Astrocyte (in vitro differentiated cells and primary cell): ENCODE measurements around the gene FILIP1L. TPM values are rescaled to one million over a fixed set of nuclear protein-coding genes. Genes with fewer than 3 reads are reported as not detected.

Experiments
- DNase-seq: peaks from one replicate; pipeline ENCODE4 v3.0.0-alpha.2; 2010; ENCODE audit warnings: low read depth
- FAIRE-seq: peaks from 2 replicates; lab custom pipeline; 2011; peaks lifted over from hg19 to GRCh38; lab: Jason Lieb, UNC
- H2AFZ ChIP-seq: 2 replicates; pipeline ENCODE4 v1.6.0; 2012; ENCODE audit warnings: low read depth, low read length, inconsistent platforms
- H3K27ac ChIP-seq: 2 replicates; pipeline ENCODE4 v1.5.1; 2011; ENCODE audit warnings: low read depth, low read length, inconsistent platforms
- H3K27me3 ChIP-seq: 2 replicates; pipeline ENCODE4 v1.6.0; 2011; ENCODE audit warnings: low read length, inconsistent platforms; ENCODE audit not compliant: insufficient read depth
- H3K36me3 ChIP-seq: 2 replicates; pipeline ENCODE4 v1.5.1; 2011; ENCODE audit warnings: low read length, inconsistent platforms; ENCODE audit not compliant: insufficient read depth
- H3K4me1 ChIP-seq: 2 replicates; pipeline ENCODE4 v1.5.1; 2011; ENCODE audit warnings: low read length, inconsistent platforms; ENCODE audit not compliant: insufficient read depth
- H3K4me2 ChIP-seq: 2 replicates; pipeline ENCODE4 v1.6.0; 2012; ENCODE audit warnings: low read length, inconsistent platforms
- H3K4me3 ChIP-seq: 2 replicates; pipeline ENCODE4 v1.5.1; 2011; ENCODE audit warnings: low read depth, mild to moderate bottlenecking, low read length, inconsistent platforms; ENCODE audit not compliant: insufficient read depth
- H3K79me2 ChIP-seq: 2 replicates; pipeline ENCODE4 v1.6.0; 2012; ENCODE audit warnings: mild to moderate bottlenecking, low read length, inconsistent platforms; ENCODE audit not compliant: insufficient read depth
- H3K9ac ChIP-seq: 2 replicates; pipeline ENCODE4 v1.6.0; 2012; ENCODE audit warnings: mild to moderate bottlenecking, low read length, inconsistent platforms
- H3K9me3 ChIP-seq: 2 replicates; pipeline ENCODE4 v1.5.1; 2012; ENCODE audit warnings: low read depth, mild to moderate bottlenecking, low read length, inconsistent platforms; ENCODE audit not compliant: insufficient read depth
- H4K20me1 ChIP-seq: 2 replicates; pipeline ENCODE4 v1.6.0; 2012; ENCODE audit warnings: low read length, inconsistent platforms; ENCODE audit not compliant: insufficient read depth
- H3K27ac Mint-ChIP-seq: one replicate; pipeline ENCODE4 v1.8.0; 2021; ENCODE audit warnings: mild to moderate bottlenecking, mixed read lengths; ENCODE audit not compliant: unreplicated experiment
- H3K27me3 Mint-ChIP-seq: one replicate; pipeline ENCODE4 v1.8.0; 2021; ENCODE audit warnings: low read depth, mixed read lengths; ENCODE audit not compliant: unreplicated experiment
- H3K36me3 Mint-ChIP-seq: one replicate; pipeline ENCODE4 v1.8.0; 2021; ENCODE audit warnings: low read depth, mixed read lengths; ENCODE audit not compliant: unreplicated experiment
- H3K4me1 Mint-ChIP-seq: one replicate; pipeline ENCODE4 v1.8.0; 2021; ENCODE audit warnings: low read depth, mixed read lengths; ENCODE audit not compliant: unreplicated experiment
- H3K4me3 Mint-ChIP-seq: one replicate; pipeline ENCODE4 v1.8.0; 2021; ENCODE audit warnings: mild to moderate bottlenecking, moderate library complexity, mixed read lengths; ENCODE audit not compliant: unreplicated experiment
- H3K9me3 Mint-ChIP-seq: one replicate; pipeline ENCODE4 v1.8.0; 2021; ENCODE audit warnings: mild to moderate bottlenecking, mixed read lengths; ENCODE audit not compliant: unreplicated experiment
- EZH2 ChIP-seq: IDR thresholded peaks from 2 replicates; pipeline ENCODE4 v1.6.1; 2012; ENCODE audit warnings: mild to moderate bottlenecking, low read length, inconsistent platforms; ENCODE audit not compliant: insufficient read depth
- total RNA-seq: library from RNA; stranded (reverse); gene quantifications from 2 replicates; pipeline ENCODE4 v1.2.1, GENCODE V29; 2021
- TF ChIP-seq, protein P1 (sequence below): IDR thresholded peaks from 2 replicates; pipeline ENCODE4 v1.5.1; 2011; ENCODE audit warnings: low read depth, mild to moderate bottlenecking, inconsistent platforms, low read length, moderate library complexity; ENCODE audit not compliant: insufficient read depth

Gene FILIP1L
- total RNA-seq, 1 donor from 2014 or later: 209 TPM

DNA sequence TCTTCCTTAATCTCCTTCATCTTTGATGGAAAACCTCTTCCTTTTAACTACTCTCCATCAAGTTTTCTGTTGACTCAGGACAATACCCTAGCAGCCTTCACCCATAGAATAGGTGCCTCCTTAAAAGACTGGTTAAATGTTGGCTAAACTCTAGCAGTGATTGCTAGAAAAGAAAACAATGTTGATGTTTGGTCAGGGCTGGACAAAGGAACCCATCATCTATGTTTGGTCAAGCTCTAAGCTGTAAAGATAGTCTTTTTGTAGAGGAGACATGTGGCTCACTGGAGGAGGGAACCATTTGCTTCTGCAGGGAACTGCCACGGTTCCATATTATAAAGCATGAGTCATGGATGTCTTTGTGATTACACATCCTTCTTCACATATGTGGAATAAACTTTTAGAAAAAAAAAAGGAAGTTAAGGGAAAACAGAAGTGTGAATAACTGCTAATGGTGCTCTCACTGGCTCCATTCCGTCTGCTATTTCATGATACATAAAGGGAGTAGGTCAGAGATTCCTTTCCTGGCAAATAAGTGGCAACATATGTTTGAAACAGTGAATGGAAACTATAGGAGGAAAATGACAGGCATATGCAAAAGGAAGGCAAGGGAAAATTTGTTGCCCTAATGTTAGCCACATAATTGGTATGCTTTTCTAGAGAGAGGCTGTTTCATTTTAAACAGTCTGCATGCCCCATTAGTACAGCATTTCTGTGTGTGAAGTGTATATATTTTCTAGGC lies 218.4 kb downstream of the FILIP1L start:
- H3K4me2 ChIP-seq: peak overlapping the region; percentile 76
- peak; percentile 98 for FAIRE-seq
- DNase-seq: peak; percentile 91
- no peaks in the 10 kb centered on the region for H3K36me3 Mint-ChIP-seq
- H3K4me3 ChIP-seq: no peak overlapping the region
- TF ChIP-seq, protein P1, sequence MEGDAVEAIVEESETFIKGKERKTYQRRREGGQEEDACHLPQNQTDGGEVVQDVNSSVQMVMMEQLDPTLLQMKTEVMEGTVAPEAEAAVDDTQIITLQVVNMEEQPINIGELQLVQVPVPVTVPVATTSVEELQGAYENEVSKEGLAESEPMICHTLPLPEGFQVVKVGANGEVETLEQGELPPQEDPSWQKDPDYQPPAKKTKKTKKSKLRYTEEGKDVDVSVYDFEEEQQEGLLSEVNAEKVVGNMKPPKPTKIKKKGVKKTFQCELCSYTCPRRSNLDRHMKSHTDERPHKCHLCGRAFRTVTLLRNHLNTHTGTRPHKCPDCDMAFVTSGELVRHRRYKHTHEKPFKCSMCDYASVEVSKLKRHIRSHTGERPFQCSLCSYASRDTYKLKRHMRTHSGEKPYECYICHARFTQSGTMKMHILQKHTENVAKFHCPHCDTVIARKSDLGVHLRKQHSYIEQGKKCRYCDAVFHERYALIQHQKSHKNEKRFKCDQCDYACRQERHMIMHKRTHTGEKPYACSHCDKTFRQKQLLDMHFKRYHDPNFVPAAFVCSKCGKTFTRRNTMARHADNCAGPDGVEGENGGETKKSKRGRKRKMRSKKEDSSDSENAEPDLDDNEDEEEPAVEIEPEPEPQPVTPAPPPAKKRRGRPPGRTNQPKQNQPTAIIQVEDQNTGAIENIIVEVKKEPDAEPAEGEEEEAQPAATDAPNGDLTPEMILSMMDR: no peak
- TF ChIP-seq EZH2: no peak
- no peak overlapping the region for H3K4me3 Mint-ChIP-seq
- peak overlapping the region; percentile 54 for H2AFZ ChIP-seq
- H3K9me3 Mint-ChIP-seq: no peaks in the 10 kb centered on the region
- H3K27me3 ChIP-seq: no peaks in the 10 kb centered on the region
- H3K9me3 ChIP-seq: no peaks in the 10 kb centered on the region
- peak overlapping the region; percentile 74 for H3K9ac ChIP-seq
- H4K20me1 ChIP-seq: no peaks in the 10 kb centered on the region
- no peaks in the 10 kb centered on the region for H3K27me3 Mint-ChIP-seq
- peaks cover 34% of the 10 kb centered on the region for H3K4me1 Mint-ChIP-seq
- H3K27ac Mint-ChIP-seq: peak overlapping the region; percentile 96
- H3K36me3 ChIP-seq: no peaks in the 10 kb centered on the region
- H3K27ac ChIP-seq: peak overlapping the region; percentile 91
- H3K79me2 ChIP-seq: no peaks in the 10 kb centered on the region
- peaks cover 19% of the 10 kb centered on the region for H3K4me1 ChIP-seq

DNA sequence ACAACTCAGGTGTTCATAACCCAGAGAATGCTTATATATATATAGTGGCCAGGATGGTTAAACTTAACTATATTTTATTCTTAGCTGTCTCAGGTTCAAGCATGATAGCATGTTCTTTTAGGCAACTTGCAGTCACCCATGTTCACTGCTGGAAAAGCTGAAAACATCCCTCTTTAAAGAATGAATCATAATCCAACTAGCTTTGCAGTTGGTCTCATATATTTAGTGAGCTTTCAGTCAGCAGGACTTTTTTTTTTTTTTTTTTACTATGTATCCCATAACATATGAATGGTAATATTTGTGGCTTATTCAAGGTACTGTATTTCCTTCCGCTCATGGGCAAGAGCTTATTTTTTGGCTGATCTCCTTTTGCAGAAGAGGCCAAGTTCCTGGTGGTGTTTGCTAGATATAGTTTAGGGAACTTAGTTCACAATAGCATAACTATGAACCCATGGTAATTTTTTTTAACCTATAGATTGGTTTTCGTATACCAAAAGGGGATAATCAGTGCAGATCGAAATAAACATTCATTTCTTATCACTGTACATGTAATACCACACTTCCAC lies 219.1 kb downstream of the FILIP1L start:
- no peaks in the 10 kb centered on the region for H3K79me2 ChIP-seq
- TF ChIP-seq EZH2: no peak
- TF ChIP-seq, protein P1: no peak

GRCh38 chr3:99892332-99892731 lies 222.0 kb downstream of the FILIP1L start:
- H3K4me3 Mint-ChIP-seq: no peak overlapping the region
- no peak for TF ChIP-seq EZH2
- TF ChIP-seq, protein P1: no peak
- H4K20me1 ChIP-seq: no peaks in the 10 kb centered on the region
- peaks cover 25% of the 10 kb centered on the region for H3K4me1 Mint-ChIP-seq
- no peaks in the 10 kb centered on the region for H3K79me2 ChIP-seq
- no peak overlapping the region for H3K4me3 ChIP-seq
- H3K4me2 ChIP-seq: no peak overlapping the region
- no peak overlapping the region for H3K27ac ChIP-seq
- no peaks in the 10 kb centered on the region for H3K36me3 ChIP-seq
- H3K9me3 ChIP-seq: no peaks in the 10 kb centered on the region
- H3K36me3 Mint-ChIP-seq: no peaks in the 10 kb centered on the region
- no peak overlapping the region for H3K9ac ChIP-seq
- FAIRE-seq: no peak
- H3K9me3 Mint-ChIP-seq: peaks cover 3% of the 10 kb centered on the region
- no peak overlapping the region for H3K27ac Mint-ChIP-seq
- DNase-seq: no peak
- peaks cover 15% of the 10 kb centered on the region for H3K4me1 ChIP-seq
- H3K27me3 ChIP-seq: no peaks in the 10 kb centered on the region
- no peak overlapping the region for H2AFZ ChIP-seq
- no peaks in the 10 kb centered on the region for H3K27me3 Mint-ChIP-seq

More for the DNA sequence above, 219.1 kb downstream of the FILIP1L start:
- no peaks in the 10 kb centered on the region for H3K9me3 Mint-ChIP-seq
- no peak overlapping the region for H3K4me3 ChIP-seq
- peak overlapping the region; percentile 25 for H3K9ac ChIP-seq
- no peaks in the 10 kb centered on the region for H3K36me3 ChIP-seq
- peaks cover 15% of the 10 kb centered on the region for H3K4me1 ChIP-seq
- H3K27ac ChIP-seq: peak overlapping the region; percentile 91
- no peak for FAIRE-seq
- H3K4me2 ChIP-seq: peak overlapping the region; percentile 76
- H2AFZ ChIP-seq: no peak overlapping the region
- H3K27me3 ChIP-seq: no peaks in the 10 kb centered on the region
- H3K9me3 ChIP-seq: no peaks in the 10 kb centered on the region
- no peak overlapping the region for H3K4me3 Mint-ChIP-seq
- peaks cover 31% of the 10 kb centered on the region for H3K4me1 Mint-ChIP-seq
- DNase-seq: no peak
- no peaks in the 10 kb centered on the region for H3K27me3 Mint-ChIP-seq
- H4K20me1 ChIP-seq: no peaks in the 10 kb centered on the region
- no peaks in the 10 kb centered on the region for H3K36me3 Mint-ChIP-seq
- peak overlapping the region; percentile 96 for H3K27ac Mint-ChIP-seq
